WTC11 (cell line): ENCODE results near the gene IL5RA.

ENCODE experiments used
- CTCF ChIP-seq: fragments of 200-600 bp; IDR thresholded peaks from 2 replicates; pipeline ENCODE4 v1.8.0; 2022; ENCODE audit warnings: antibody characterized with exemption
- ESRRA ChIP-seq: sonication (generic); formaldehyde crosslinking; IDR thresholded peaks from 2 replicates; pipeline ENCODE4 v1.8.1; 2022; ENCODE audit warnings: mild to moderate bottlenecking, missing genetic modification reagents, borderline replicate concordance
- JUN ChIP-seq: sonication (generic); formaldehyde crosslinking; IDR thresholded peaks from 2 replicates; pipeline ENCODE4 v1.8.0; 2023; ENCODE audit warnings: mild to moderate bottlenecking, missing genetic modification reagents
- MAX ChIP-seq: sonication (generic); formaldehyde crosslinking; IDR thresholded peaks from 2 replicates; pipeline ENCODE4 v1.8.0; 2022; ENCODE audit warnings: mild to moderate bottlenecking, missing genetic modification reagents
- NR1H2 ChIP-seq: sonication (generic); formaldehyde crosslinking; IDR thresholded peaks from 2 replicates; pipeline ENCODE4 v1.9.0; 2021; ENCODE audit warnings: mild to moderate bottlenecking, moderate library complexity, missing genetic modification reagents
- NR3C1 ChIP-seq: sonication (generic); formaldehyde crosslinking; conservative IDR thresholded peaks from 2 replicates; pipeline ENCODE4 v1.8.1; 2023; ENCODE audit warnings: low read depth, mild to moderate bottlenecking, missing genetic modification reagents
- PREB ChIP-seq: sonication (generic); formaldehyde crosslinking; IDR thresholded peaks from 2 replicates; pipeline ENCODE4 v1.8.1; 2022; ENCODE audit warnings: mild to moderate bottlenecking, missing genetic modification reagents, moderate library complexity, borderline replicate concordance
- SP1 ChIP-seq: sonication (generic); formaldehyde crosslinking; conservative IDR thresholded peaks from 2 replicates; pipeline ENCODE4 v1.8.1; 2022; ENCODE audit warnings: missing genetic modification reagents
- STAT6 ChIP-seq: sonication (generic); formaldehyde crosslinking; conservative IDR thresholded peaks from 2 replicates; pipeline ENCODE4 v1.8.1; 2023; ENCODE audit warnings: mild to moderate bottlenecking, low read depth, missing genetic modification reagents, moderate library complexity
- USF1 ChIP-seq: sonication (generic); formaldehyde crosslinking; IDR thresholded peaks from 2 replicates; pipeline ENCODE4 v1.8.0; 2022; ENCODE audit warnings: mild to moderate bottlenecking, missing genetic modification reagents
- ZBTB43 ChIP-seq: sonication (generic); formaldehyde crosslinking; IDR thresholded peaks from 2 replicates; pipeline ENCODE4 v1.8.1; 2023; ENCODE audit warnings: mild to moderate bottlenecking, missing genetic modification reagents
- ZNF425 ChIP-seq: fragments of 250-450 bp; sonication (Bioruptor Pico); conservative IDR thresholded peaks from 2 replicates; pipeline ENCODE4 v1.9.0; 2021; ENCODE audit warnings: mild to moderate bottlenecking
- ZNF512 ChIP-seq: sonication (generic); formaldehyde crosslinking; IDR thresholded peaks from 2 replicates; pipeline ENCODE4 v1.8.1; 2022; ENCODE audit warnings: missing genetic modification reagents, borderline replicate concordance
- ZNF532 ChIP-seq: fragments of 250-450 bp; sonication (Bioruptor Pico); IDR thresholded peaks from 2 replicates; pipeline ENCODE4 v1.9.0; 2021; ENCODE audit warnings: mild to moderate bottlenecking, borderline replicate concordance

GRCh38 chr3:3082234-3082924 lies 27.8 kb downstream of the IL5RA start:
- TF ChIP-seq CTCF, result no peak
- no peak for TF ChIP-seq PREB (CRISPR knock-in tag)
- TF ChIP-seq ZNF512 (CRISPR knock-in tag), result no peak
- no peak for TF ChIP-seq STAT6
- TF ChIP-seq NR1H2, result no peak
- TF ChIP-seq USF1 (CRISPR knock-in tag), result no peak
- no peak for TF ChIP-seq SP1 (CRISPR knock-in tag)
- TF ChIP-seq ZNF425 (CRISPR knock-in tag), result no peak
- no peak for TF ChIP-seq ESRRA (CRISPR knock-in tag)
- no peak for TF ChIP-seq ZNF532
- TF ChIP-seq ZBTB43 (CRISPR knock-in tag), result no peak
- TF ChIP-seq MAX (CRISPR knock-in tag), result no peak
- no peak for TF ChIP-seq JUN
- no peak for TF ChIP-seq NR3C1 (CRISPR knock-in tag)
